ENCODE results near the gene CRYGN.

Gene CRYGN

DNA sequence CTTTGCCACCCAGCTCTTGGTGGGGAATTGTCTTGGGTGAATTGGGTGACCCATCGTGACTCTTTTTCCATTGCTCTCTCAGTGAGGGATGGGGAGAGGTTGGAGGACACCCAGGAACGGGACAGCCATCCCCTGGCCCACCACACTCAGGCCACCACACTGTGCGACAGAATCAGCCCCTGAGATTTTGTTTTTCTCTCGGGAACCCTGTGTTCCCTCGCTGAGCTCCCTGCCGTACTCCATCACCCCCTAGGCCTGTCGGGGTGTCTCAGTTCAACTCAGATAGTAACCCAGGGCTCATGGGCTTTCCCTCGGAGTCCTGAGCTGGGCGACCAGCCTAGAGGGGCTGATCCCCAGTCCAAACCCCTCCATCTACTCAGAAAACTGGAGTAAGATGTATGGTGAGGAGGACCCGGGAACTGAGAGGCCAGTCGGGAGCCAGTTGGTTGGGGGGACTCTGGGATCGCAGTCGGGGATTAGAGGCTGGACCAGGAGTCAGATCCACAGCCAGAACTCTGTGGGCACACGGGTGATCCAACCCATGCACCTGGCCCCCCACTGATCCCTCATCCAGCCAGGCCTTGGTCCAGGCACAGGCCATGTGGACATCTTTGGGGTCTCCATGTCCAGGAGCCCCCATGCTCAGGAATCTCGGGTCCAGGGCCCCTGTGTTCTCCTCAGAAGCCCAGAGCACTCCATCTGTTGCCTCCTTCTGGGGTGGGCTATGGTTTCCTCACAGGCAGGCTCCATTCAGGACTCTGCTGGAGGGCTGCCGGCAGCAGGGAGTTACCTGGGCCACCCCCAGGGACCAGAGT is 9.3 kb downstream of the CRYGN start:
- TF ChIP-seq, protein P1, sequence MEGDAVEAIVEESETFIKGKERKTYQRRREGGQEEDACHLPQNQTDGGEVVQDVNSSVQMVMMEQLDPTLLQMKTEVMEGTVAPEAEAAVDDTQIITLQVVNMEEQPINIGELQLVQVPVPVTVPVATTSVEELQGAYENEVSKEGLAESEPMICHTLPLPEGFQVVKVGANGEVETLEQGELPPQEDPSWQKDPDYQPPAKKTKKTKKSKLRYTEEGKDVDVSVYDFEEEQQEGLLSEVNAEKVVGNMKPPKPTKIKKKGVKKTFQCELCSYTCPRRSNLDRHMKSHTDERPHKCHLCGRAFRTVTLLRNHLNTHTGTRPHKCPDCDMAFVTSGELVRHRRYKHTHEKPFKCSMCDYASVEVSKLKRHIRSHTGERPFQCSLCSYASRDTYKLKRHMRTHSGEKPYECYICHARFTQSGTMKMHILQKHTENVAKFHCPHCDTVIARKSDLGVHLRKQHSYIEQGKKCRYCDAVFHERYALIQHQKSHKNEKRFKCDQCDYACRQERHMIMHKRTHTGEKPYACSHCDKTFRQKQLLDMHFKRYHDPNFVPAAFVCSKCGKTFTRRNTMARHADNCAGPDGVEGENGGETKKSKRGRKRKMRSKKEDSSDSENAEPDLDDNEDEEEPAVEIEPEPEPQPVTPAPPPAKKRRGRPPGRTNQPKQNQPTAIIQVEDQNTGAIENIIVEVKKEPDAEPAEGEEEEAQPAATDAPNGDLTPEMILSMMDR (IDR thresholded peaks at IDR 0.05), result no peak
- no peak overlapping the region for H3K4me2 ChIP-seq (ENCODE audit: low read length)
- H3K9me3 ChIP-seq (ENCODE audit: control insufficient read depth, low read length), result no peaks in the 10 kb centered on the region
- H3K27ac ChIP-seq, result no peak overlapping the region
- peaks cover 14% of the 10 kb centered on the region for H3K4me1 ChIP-seq
- H3K4me3 ChIP-seq (ENCODE audit: low read depth, low read length), result no peak overlapping the region
- H3K36me3 ChIP-seq (ENCODE audit: control insufficient read depth, insufficient read depth, low read length), result no peaks in the 10 kb centered on the region
- H2AFZ ChIP-seq, result no peak overlapping the region
- H3K27me3 ChIP-seq (ENCODE audit: control insufficient read depth, insufficient read depth, low read length), result no peaks in the 10 kb centered on the region
- no peaks in the 10 kb centered on the region for H3K79me2 ChIP-seq
- H3K9ac ChIP-seq, result no peak overlapping the region

DNA sequence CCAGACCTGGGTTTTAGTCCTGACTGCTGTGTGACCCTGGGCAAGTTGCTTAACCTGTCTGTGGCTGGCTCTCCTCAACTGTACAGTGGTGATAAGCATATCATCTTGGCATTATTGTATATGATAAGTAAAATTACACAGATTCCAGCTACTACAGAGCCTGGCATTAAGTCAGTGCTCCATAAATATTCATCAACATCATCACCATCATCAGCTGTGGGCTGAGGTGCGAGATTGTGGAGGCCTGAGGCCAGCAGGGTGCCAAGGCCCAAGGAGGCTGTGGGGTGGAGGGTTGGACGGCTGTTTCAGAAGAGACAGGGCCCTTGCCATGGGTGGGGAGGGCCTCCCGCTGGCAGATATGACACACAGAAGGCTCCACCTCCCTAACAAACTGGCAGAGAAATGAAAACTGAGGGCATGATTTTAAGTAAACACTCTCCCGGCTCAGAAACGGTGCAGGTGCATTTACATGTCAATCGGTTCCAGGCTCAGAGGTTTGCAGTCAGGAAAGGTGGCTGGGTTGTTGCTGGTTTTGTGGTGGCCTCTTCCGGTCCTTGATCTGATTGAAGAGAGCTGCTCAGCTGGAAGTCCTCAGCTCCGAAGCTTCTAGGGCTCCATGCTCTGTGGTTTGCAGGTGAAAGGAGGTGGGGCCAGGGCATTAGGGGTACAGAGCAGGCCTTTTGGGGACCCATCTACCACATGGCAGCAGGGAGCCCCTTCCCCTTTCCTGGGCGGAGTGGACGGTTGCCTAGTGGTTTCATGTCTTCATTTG is 10.2 kb downstream of the CRYGN start:
- Histone ChIP-seq H3K9me3 (ENCODE audit: control insufficient read depth, low read length) (no peaks in the 10 kb centered on the region), H3K4me2 (ENCODE audit: low read length) (no peak overlapping the region), H3K27me3 (ENCODE audit: control insufficient read depth, insufficient read depth, low read length) (no peaks in the 10 kb centered on the region), H3K9ac (no peak overlapping the region), H3K36me3 (ENCODE audit: control insufficient read depth, insufficient read depth, low read length) (no peaks in the 10 kb centered on the region), H3K27ac (peak overlapping the region; percentile 36), H3K4me3 (ENCODE audit: low read depth, low read length) (no peak overlapping the region), H3K79me2 (no peaks in the 10 kb centered on the region), H3K4me1 (peaks cover 14% of the 10 kb centered on the region), H2AFZ (peak overlapping the region; percentile 83)
- TF ChIP-seq, protein P1 (IDR thresholded peaks at IDR 0.05), result no peak

DNA sequence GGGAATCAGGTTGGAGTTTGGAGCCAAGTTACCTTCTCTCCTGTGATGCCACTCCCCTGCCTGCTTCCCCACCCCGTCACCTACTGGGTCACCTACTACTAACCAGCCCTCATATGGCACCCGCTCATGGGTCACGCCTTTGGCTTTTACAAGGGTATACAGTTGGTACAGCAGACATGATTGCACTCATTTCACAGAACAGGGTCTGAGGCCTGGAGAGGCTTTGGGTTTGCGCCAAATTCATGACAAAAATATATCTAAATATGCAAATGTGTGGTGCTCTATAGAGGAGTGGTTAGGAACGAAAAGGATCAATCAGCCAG is 10.7 kb downstream of the CRYGN start:
- Histone ChIP-seq H3K4me1 (peaks cover 14% of the 10 kb centered on the region), H3K9ac (no peak overlapping the region)

DNA sequence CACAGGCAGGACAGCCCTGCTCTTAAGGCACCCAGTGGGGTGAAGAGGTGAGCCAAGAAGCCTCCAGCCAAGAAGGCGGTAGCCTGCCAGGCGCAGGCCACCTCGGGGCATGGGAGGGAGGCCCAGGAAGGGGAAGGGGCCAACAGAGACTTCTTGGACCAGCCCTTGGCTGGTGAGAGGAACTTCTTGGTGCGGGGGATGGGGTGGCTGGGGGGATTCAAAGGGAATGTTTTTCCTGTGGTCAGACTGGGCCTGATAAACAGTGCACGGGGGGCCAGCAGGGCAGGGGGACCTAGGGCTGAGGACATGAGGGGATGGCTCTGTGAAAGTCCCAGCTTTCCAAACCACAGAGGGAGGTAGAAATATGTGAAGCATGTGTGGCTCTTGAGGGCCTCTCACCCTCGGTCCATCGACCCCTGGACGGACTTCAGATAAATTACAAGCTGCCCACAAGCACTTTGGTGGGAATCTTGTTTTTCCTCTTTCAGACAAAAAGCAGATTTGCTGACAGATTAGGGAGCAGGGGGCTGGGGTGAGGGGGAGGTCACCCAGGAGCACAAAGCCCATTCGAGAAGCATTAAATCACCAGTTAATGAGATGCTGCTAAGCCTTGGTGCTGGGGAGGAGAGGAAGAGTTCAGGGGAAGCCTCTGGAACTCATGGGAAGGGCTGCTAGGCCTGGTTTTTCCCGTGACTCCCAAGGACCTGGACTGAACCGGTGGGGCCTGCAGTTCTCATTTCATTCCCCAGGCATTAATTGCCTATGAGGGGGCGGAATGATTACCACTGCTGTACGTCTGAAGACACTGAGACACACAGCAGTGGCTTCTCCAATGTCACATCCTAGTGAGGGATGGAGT is 11.3 kb downstream of the CRYGN start:
- Histone ChIP-seq H3K9ac (no peak overlapping the region), H3K27ac (peak overlapping the region; percentile 36)
- TF ChIP-seq, protein P1 (IDR thresholded peaks at IDR 0.05), result no peak

More for the DNA sequence above, 10.7 kb downstream of the CRYGN start:
- peak overlapping the region; percentile 36 for H3K27ac ChIP-seq
- H3K9me3 ChIP-seq (ENCODE audit: control insufficient read depth, low read length), result no peaks in the 10 kb centered on the region
- no peaks in the 10 kb centered on the region for H3K79me2 ChIP-seq
- no peaks in the 10 kb centered on the region for H3K27me3 ChIP-seq (ENCODE audit: control insufficient read depth, insufficient read depth, low read length)
- no peaks in the 10 kb centered on the region for H3K36me3 ChIP-seq (ENCODE audit: control insufficient read depth, insufficient read depth, low read length)
- H2AFZ ChIP-seq, result no peak overlapping the region
- no peak overlapping the region for H3K4me2 ChIP-seq (ENCODE audit: low read length)
- no peak overlapping the region for H3K4me3 ChIP-seq (ENCODE audit: low read depth, low read length)
- TF ChIP-seq, protein P1 (IDR thresholded peaks at IDR 0.05), result no peak

More for the DNA sequence above, 11.3 kb downstream of the CRYGN start:
- no peaks in the 10 kb centered on the region for H3K79me2 ChIP-seq
- no peaks in the 10 kb centered on the region for H3K27me3 ChIP-seq (ENCODE audit: control insufficient read depth, insufficient read depth, low read length)
- no peak overlapping the region for H3K4me2 ChIP-seq (ENCODE audit: low read length)
- H2AFZ ChIP-seq, result no peak overlapping the region
- no peaks in the 10 kb centered on the region for H3K9me3 ChIP-seq (ENCODE audit: control insufficient read depth, low read length)
- no peaks in the 10 kb centered on the region for H3K36me3 ChIP-seq (ENCODE audit: control insufficient read depth, insufficient read depth, low read length)
- H3K4me3 ChIP-seq (ENCODE audit: low read depth, low read length), result no peak overlapping the region
- H3K4me1 ChIP-seq, result peaks cover 14% of the 10 kb centered on the region

Data from parathyroid adenoma (tissue), 2 donors.